Astrocyte (in vitro differentiated cells and primary cell): ENCODE results near the gene STXBP2. TPM values are rescaled to one million over a fixed set of nuclear protein-coding genes. Genes with fewer than 3 reads are reported as not detected.

Experiments
- DNase-seq: peaks from one replicate; pipeline ENCODE4 v3.0.0-alpha.2; 2010; ENCODE audit warnings: low read depth
- FAIRE-seq: peaks from 2 replicates; lab custom pipeline; 2011; peaks lifted over from hg19 to GRCh38; lab: Jason Lieb, UNC
- H2AFZ ChIP-seq: 2 replicates; pipeline ENCODE4 v1.6.0; 2012; ENCODE audit warnings: low read depth, low read length, inconsistent platforms
- H3K27ac ChIP-seq: 2 replicates; pipeline ENCODE4 v1.5.1; 2011; ENCODE audit warnings: low read depth, low read length, inconsistent platforms
- H3K27me3 ChIP-seq: 2 replicates; pipeline ENCODE4 v1.6.0; 2011; ENCODE audit warnings: low read length, inconsistent platforms; ENCODE audit not compliant: insufficient read depth
- H3K36me3 ChIP-seq: 2 replicates; pipeline ENCODE4 v1.5.1; 2011; ENCODE audit warnings: low read length, inconsistent platforms; ENCODE audit not compliant: insufficient read depth
- H3K4me1 ChIP-seq: 2 replicates; pipeline ENCODE4 v1.5.1; 2011; ENCODE audit warnings: low read length, inconsistent platforms; ENCODE audit not compliant: insufficient read depth
- H3K4me2 ChIP-seq: 2 replicates; pipeline ENCODE4 v1.6.0; 2012; ENCODE audit warnings: low read length, inconsistent platforms
- H3K4me3 ChIP-seq: 2 replicates; pipeline ENCODE4 v1.5.1; 2011; ENCODE audit warnings: low read depth, mild to moderate bottlenecking, low read length, inconsistent platforms; ENCODE audit not compliant: insufficient read depth
- H3K79me2 ChIP-seq: 2 replicates; pipeline ENCODE4 v1.6.0; 2012; ENCODE audit warnings: mild to moderate bottlenecking, low read length, inconsistent platforms; ENCODE audit not compliant: insufficient read depth
- H3K9ac ChIP-seq: 2 replicates; pipeline ENCODE4 v1.6.0; 2012; ENCODE audit warnings: mild to moderate bottlenecking, low read length, inconsistent platforms
- H3K9me3 ChIP-seq: 2 replicates; pipeline ENCODE4 v1.5.1; 2012; ENCODE audit warnings: low read depth, mild to moderate bottlenecking, low read length, inconsistent platforms; ENCODE audit not compliant: insufficient read depth
- H4K20me1 ChIP-seq: 2 replicates; pipeline ENCODE4 v1.6.0; 2012; ENCODE audit warnings: low read length, inconsistent platforms; ENCODE audit not compliant: insufficient read depth
- H3K27ac Mint-ChIP-seq: one replicate; pipeline ENCODE4 v1.8.0; 2021; ENCODE audit warnings: mild to moderate bottlenecking, mixed read lengths; ENCODE audit not compliant: unreplicated experiment
- H3K27me3 Mint-ChIP-seq: one replicate; pipeline ENCODE4 v1.8.0; 2021; ENCODE audit warnings: low read depth, mixed read lengths; ENCODE audit not compliant: unreplicated experiment
- H3K36me3 Mint-ChIP-seq: one replicate; pipeline ENCODE4 v1.8.0; 2021; ENCODE audit warnings: low read depth, mixed read lengths; ENCODE audit not compliant: unreplicated experiment
- H3K4me1 Mint-ChIP-seq: one replicate; pipeline ENCODE4 v1.8.0; 2021; ENCODE audit warnings: low read depth, mixed read lengths; ENCODE audit not compliant: unreplicated experiment
- H3K4me3 Mint-ChIP-seq: one replicate; pipeline ENCODE4 v1.8.0; 2021; ENCODE audit warnings: mild to moderate bottlenecking, moderate library complexity, mixed read lengths; ENCODE audit not compliant: unreplicated experiment
- H3K9me3 Mint-ChIP-seq: one replicate; pipeline ENCODE4 v1.8.0; 2021; ENCODE audit warnings: mild to moderate bottlenecking, mixed read lengths; ENCODE audit not compliant: unreplicated experiment
- EZH2 ChIP-seq: IDR thresholded peaks from 2 replicates; pipeline ENCODE4 v1.6.1; 2012; ENCODE audit warnings: mild to moderate bottlenecking, low read length, inconsistent platforms; ENCODE audit not compliant: insufficient read depth
- total RNA-seq: library from RNA; stranded (reverse); gene quantifications from 2 replicates; pipeline ENCODE4 v1.2.1, GENCODE V29; 2021
- TF ChIP-seq, protein P1 (sequence below): IDR thresholded peaks from 2 replicates; pipeline ENCODE4 v1.5.1; 2011; ENCODE audit warnings: low read depth, mild to moderate bottlenecking, inconsistent platforms, low read length, moderate library complexity; ENCODE audit not compliant: insufficient read depth

STXBP2 gene
- total RNA-seq, 1 donor from 2014 or later = 49.6 TPM

GRCh38 chr19:7647156-7647555, 10.2 kb downstream of the STXBP2 start:
- TF ChIP-seq, protein P1, sequence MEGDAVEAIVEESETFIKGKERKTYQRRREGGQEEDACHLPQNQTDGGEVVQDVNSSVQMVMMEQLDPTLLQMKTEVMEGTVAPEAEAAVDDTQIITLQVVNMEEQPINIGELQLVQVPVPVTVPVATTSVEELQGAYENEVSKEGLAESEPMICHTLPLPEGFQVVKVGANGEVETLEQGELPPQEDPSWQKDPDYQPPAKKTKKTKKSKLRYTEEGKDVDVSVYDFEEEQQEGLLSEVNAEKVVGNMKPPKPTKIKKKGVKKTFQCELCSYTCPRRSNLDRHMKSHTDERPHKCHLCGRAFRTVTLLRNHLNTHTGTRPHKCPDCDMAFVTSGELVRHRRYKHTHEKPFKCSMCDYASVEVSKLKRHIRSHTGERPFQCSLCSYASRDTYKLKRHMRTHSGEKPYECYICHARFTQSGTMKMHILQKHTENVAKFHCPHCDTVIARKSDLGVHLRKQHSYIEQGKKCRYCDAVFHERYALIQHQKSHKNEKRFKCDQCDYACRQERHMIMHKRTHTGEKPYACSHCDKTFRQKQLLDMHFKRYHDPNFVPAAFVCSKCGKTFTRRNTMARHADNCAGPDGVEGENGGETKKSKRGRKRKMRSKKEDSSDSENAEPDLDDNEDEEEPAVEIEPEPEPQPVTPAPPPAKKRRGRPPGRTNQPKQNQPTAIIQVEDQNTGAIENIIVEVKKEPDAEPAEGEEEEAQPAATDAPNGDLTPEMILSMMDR = no peak
- TF ChIP-seq EZH2 = no peak
- H3K27me3 Mint-ChIP-seq = peaks cover 16% of the 10 kb centered on the region
- Histone ChIP-seq H3K79me2 (no peaks in the 10 kb centered on the region), H3K4me1 (no peaks in the 10 kb centered on the region), H3K27me3 (peaks cover 2% of the 10 kb centered on the region), H3K9me3 (no peaks in the 10 kb centered on the region), H3K27ac (no peak overlapping the region), H3K9ac (no peak overlapping the region), H3K4me3 (no peak overlapping the region), H4K20me1 (no peaks in the 10 kb centered on the region), H3K4me2 (no peak overlapping the region), H3K36me3 (no peaks in the 10 kb centered on the region), H2AFZ (no peak overlapping the region)
- DNase-seq = no peak
- H3K36me3 Mint-ChIP-seq = peaks cover 1% of the 10 kb centered on the region
- H3K27ac Mint-ChIP-seq = no peak overlapping the region
- no peaks in the 10 kb centered on the region for H3K9me3 Mint-ChIP-seq
- no peaks in the 10 kb centered on the region for H3K4me1 Mint-ChIP-seq
- no peak overlapping the region for H3K4me3 Mint-ChIP-seq
- FAIRE-seq = no peak

- Mint-ChIP-seq H3K4me1 (no peaks in the 10 kb centered on the region), H3K9me3 (no peaks in the 10 kb centered on the region), H3K36me3 (no peaks in the 10 kb centered on the region), H3K27me3 (peaks cover 25% of the 10 kb centered on the region), H3K4me3 (no peak overlapping the region), H3K27ac (no peak overlapping the region)
- TF ChIP-seq, protein P1 = no peak
- TF ChIP-seq EZH2 = no peak
- DNase-seq = no peak
- Histone ChIP-seq H3K4me1 (no peaks in the 10 kb centered on the region), H3K4me3 (no peak overlapping the region), H3K9me3 (no peaks in the 10 kb centered on the region), H3K79me2 (no peaks in the 10 kb centered on the region), H4K20me1 (no peaks in the 10 kb centered on the region), H3K4me2 (no peak overlapping the region), H3K9ac (no peak overlapping the region), H3K27ac (no peak overlapping the region), H3K36me3 (no peaks in the 10 kb centered on the region), H3K27me3 (peaks cover 2% of the 10 kb centered on the region), H2AFZ (no peak overlapping the region)
- FAIRE-seq = no peak
These were observed 11.5 kb downstream of the STXBP2 start for GRCh38 chr19:7648265-7649014.

GRCh38 chr19:7650148-7650547, 13.2 kb downstream of the STXBP2 start:
- Histone ChIP-seq H4K20me1 (no peaks in the 10 kb centered on the region), H3K4me1 (no peaks in the 10 kb centered on the region), H3K9ac (no peak overlapping the region), H3K4me3 (no peak overlapping the region), H3K27ac (no peak overlapping the region), H3K27me3 (peaks cover 2% of the 10 kb centered on the region), H2AFZ (no peak overlapping the region), H3K9me3 (no peaks in the 10 kb centered on the region), H3K79me2 (no peaks in the 10 kb centered on the region), H3K36me3 (no peaks in the 10 kb centered on the region), H3K4me2 (no peak overlapping the region)
- no peak for FAIRE-seq
- Mint-ChIP-seq H3K4me1 (no peaks in the 10 kb centered on the region), H3K27ac (no peak overlapping the region), H3K4me3 (no peak overlapping the region), H3K27me3 (peaks cover 27% of the 10 kb centered on the region), H3K9me3 (no peaks in the 10 kb centered on the region), H3K36me3 (no peaks in the 10 kb centered on the region)
- no peak for DNase-seq
- TF ChIP-seq, protein P1 = no peak
- TF ChIP-seq EZH2 = no peak
